ENCODE measurements around the gene DLG5. TPM values are rescaled to one million over a fixed set of nuclear protein-coding genes. Genes with fewer than 3 reads are reported as not detected.

Gene DLG5
- total RNA-seq, 2 experiments from 2014 or later, result 4.8 to 5.0 TPM

- no peaks in the 10 kb centered on the region for H3K4me1 Mint-ChIP-seq
- peaks cover 5% of the 10 kb centered on the region for H3K9me3 Mint-ChIP-seq
- ATAC-seq (ENCODE audit: low read depth) (no peak), DNase-seq (no peak)
- peaks cover under 1% of the 10 kb centered on the region for H3K36me3 Mint-ChIP-seq
- H3K4me3 Mint-ChIP-seq, result no peak overlapping the region
- no peak overlapping the region for H3K27ac Mint-ChIP-seq
- POLR2A ChIA-PET, result no interaction called here
- H3K27me3 Mint-ChIP-seq, result no peaks in the 10 kb centered on the region
These were observed 37.3 kb upstream of the DLG5 start for GRCh38 chr10:77963901-77964300.

- Mint-ChIP-seq H3K27me3 (peaks cover 2% of the 10 kb centered on the region), H3K36me3 (no peaks in the 10 kb centered on the region), H3K27ac (no peak overlapping the region), H3K9me3 (peaks cover 5% of the 10 kb centered on the region), H3K4me1 (no peaks in the 10 kb centered on the region), H3K4me3 (no peak overlapping the region)
- DNase-seq (no peak), ATAC-seq (ENCODE audit: low read depth) (no peak)
- POLR2A ChIA-PET, result no interaction called here
These were observed 36.0 kb upstream of the DLG5 start for GRCh38 chr10:77962350-77963146.

- no peak overlapping the region for H3K27ac Mint-ChIP-seq
- ATAC-seq (ENCODE audit: low read depth), result no peak
These were observed 35.1 kb upstream of the DLG5 start for GRCh38 chr10:77961668-77962067.

GRCh38 chr10:77960829-77961329, 34.3 kb upstream of the DLG5 start:
- Mint-ChIP-seq H3K36me3 (no peaks in the 10 kb centered on the region), H3K9me3 (peaks cover 5% of the 10 kb centered on the region), H3K27ac (no peak overlapping the region), H3K4me1 (no peaks in the 10 kb centered on the region), H3K4me3 (no peak overlapping the region), H3K27me3 (peaks cover 2% of the 10 kb centered on the region)
- POLR2A ChIA-PET, result no interaction called here
- DNase-seq (no peak), ATAC-seq (ENCODE audit: low read depth) (no peak)

More at GRCh38 chr10:77961668-77962067, 35.1 kb upstream of the DLG5 start:
- peaks cover 2% of the 10 kb centered on the region for H3K27me3 Mint-ChIP-seq
- H3K4me3 Mint-ChIP-seq, result no peak overlapping the region
- no peak for DNase-seq
- no peaks in the 10 kb centered on the region for H3K36me3 Mint-ChIP-seq
- peaks cover 5% of the 10 kb centered on the region for H3K9me3 Mint-ChIP-seq
- POLR2A ChIA-PET, result no interaction called here
- no peaks in the 10 kb centered on the region for H3K4me1 Mint-ChIP-seq

GRCh38 chr10:77959887-77960455, 33.4 kb upstream of the DLG5 start:
- Mint-ChIP-seq H3K4me1 (no peaks in the 10 kb centered on the region), H3K27ac (no peak overlapping the region), H3K9me3 (peaks cover 5% of the 10 kb centered on the region), H3K36me3 (no peaks in the 10 kb centered on the region), H3K4me3 (no peak overlapping the region), H3K27me3 (peaks cover 3% of the 10 kb centered on the region)
- POLR2A ChIA-PET, result no interaction called here
- DNase-seq, result no peak
- ATAC-seq (ENCODE audit: low read depth), result no peak

GRCh38 chr10:77959384-77959783, 32.8 kb upstream of the DLG5 start:
- no peaks in the 10 kb centered on the region for H3K4me1 Mint-ChIP-seq
- H3K4me3 Mint-ChIP-seq, result no peak overlapping the region
- DNase-seq, result no peak
- POLR2A ChIA-PET, result no interaction called here
- H3K27ac Mint-ChIP-seq, result no peak overlapping the region
- peaks cover 2% of the 10 kb centered on the region for H3K9me3 Mint-ChIP-seq
- H3K36me3 Mint-ChIP-seq, result no peaks in the 10 kb centered on the region
- H3K27me3 Mint-ChIP-seq, result peaks cover 3% of the 10 kb centered on the region
- ATAC-seq (ENCODE audit: low read depth), result no peak

GRCh38 chr10:77955136-77955535, 28.6 kb upstream of the DLG5 start:
- ATAC-seq (ENCODE audit: low read depth) (no peak), DNase-seq (no peak)
- Mint-ChIP-seq H3K36me3 (peaks cover 1% of the 10 kb centered on the region), H3K9me3 (peaks cover 7% of the 10 kb centered on the region), H3K4me1 (no peaks in the 10 kb centered on the region), H3K27me3 (peaks cover 3% of the 10 kb centered on the region), H3K4me3 (no peak overlapping the region), H3K27ac (no peak overlapping the region)
- POLR2A ChIA-PET, result no interaction called here

- peaks cover 1% of the 10 kb centered on the region for H3K36me3 Mint-ChIP-seq
- DNase-seq, result no peak
- H3K9me3 Mint-ChIP-seq, result peaks cover 7% of the 10 kb centered on the region
- H3K4me1 Mint-ChIP-seq, result peaks cover 3% of the 10 kb centered on the region
- no peak overlapping the region for H3K4me3 Mint-ChIP-seq
- H3K27ac Mint-ChIP-seq, result no peak overlapping the region
- peaks cover 5% of the 10 kb centered on the region for H3K27me3 Mint-ChIP-seq
- POLR2A ChIA-PET, result no interaction called here
- no peak for ATAC-seq (ENCODE audit: low read depth)
These were observed 22.6 kb upstream of the DLG5 start for GRCh38 chr10:77949167-77949566.

- no peak for ATAC-seq (ENCODE audit: low read depth)
- H3K27me3 Mint-ChIP-seq, result peaks cover 9% of the 10 kb centered on the region
These were observed 19.5 kb upstream of the DLG5 start for GRCh38 chr10:77946084-77946483.

GRCh38 chr10:77944519-77944918, 18.0 kb upstream of the DLG5 start:
- POLR2A ChIA-PET, result no interaction called here
- Mint-ChIP-seq H3K36me3 (no peaks in the 10 kb centered on the region), H3K4me1 (peaks cover 3% of the 10 kb centered on the region), H3K27ac (no peak overlapping the region), H3K27me3 (peaks cover 9% of the 10 kb centered on the region), H3K9me3 (no peaks in the 10 kb centered on the region), H3K4me3 (no peak overlapping the region)
- DNase-seq (no peak), ATAC-seq (ENCODE audit: low read depth) (no peak)

More at GRCh38 chr10:77946084-77946483, 19.5 kb upstream of the DLG5 start:
- no peak for DNase-seq
- Mint-ChIP-seq H3K27ac (no peak overlapping the region), H3K9me3 (peaks cover 4% of the 10 kb centered on the region), H3K36me3 (no peaks in the 10 kb centered on the region), H3K4me3 (no peak overlapping the region), H3K4me1 (peaks cover 3% of the 10 kb centered on the region)
- POLR2A ChIA-PET, result no interaction called here

- DNase-seq (no peak), ATAC-seq (ENCODE audit: low read depth) (no peak)
- POLR2A ChIA-PET, result no interaction called here
- H3K27me3 Mint-ChIP-seq, result peaks cover 6% of the 10 kb centered on the region
- no peak overlapping the region for H3K27ac Mint-ChIP-seq
- H3K36me3 Mint-ChIP-seq, result no peaks in the 10 kb centered on the region
- no peak overlapping the region for H3K4me3 Mint-ChIP-seq
- H3K4me1 Mint-ChIP-seq, result no peaks in the 10 kb centered on the region
- H3K9me3 Mint-ChIP-seq, result no peaks in the 10 kb centered on the region
These were observed 16.8 kb upstream of the DLG5 start for GRCh38 chr10:77943121-77943901.

GRCh38 chr10:77941790-77942189, 15.2 kb upstream of the DLG5 start:
- Mint-ChIP-seq H3K9me3 (no peaks in the 10 kb centered on the region), H3K4me1 (no peaks in the 10 kb centered on the region), H3K27me3 (peaks cover 7% of the 10 kb centered on the region), H3K36me3 (no peaks in the 10 kb centered on the region), H3K27ac (no peak overlapping the region), H3K4me3 (no peak overlapping the region)
- no peak for DNase-seq
- POLR2A ChIA-PET, result no interaction called here
- no peak for ATAC-seq (ENCODE audit: low read depth)

- DNase-seq, result no peak
- Mint-ChIP-seq H3K27ac (no peak overlapping the region), H3K27me3 (peaks cover 6% of the 10 kb centered on the region), H3K36me3 (no peaks in the 10 kb centered on the region), H3K4me1 (no peaks in the 10 kb centered on the region), H3K9me3 (no peaks in the 10 kb centered on the region), H3K4me3 (no peak overlapping the region)
- POLR2A ChIA-PET, result no interaction called here
- no peak for ATAC-seq (ENCODE audit: low read depth)
These were observed 14.1 kb upstream of the DLG5 start for GRCh38 chr10:77940627-77941026.

- Mint-ChIP-seq H3K36me3 (no peaks in the 10 kb centered on the region), H3K9me3 (no peaks in the 10 kb centered on the region), H3K4me1 (no peaks in the 10 kb centered on the region), H3K27me3 (peaks cover 6% of the 10 kb centered on the region), H3K27ac (no peak overlapping the region), H3K4me3 (no peak overlapping the region)
- POLR2A ChIA-PET, result no interaction called here
- ATAC-seq (ENCODE audit: low read depth), result no peak
- DNase-seq, result no peak
These were observed 13.7 kb upstream of the DLG5 start for GRCh38 chr10:77940225-77940624.
